HT1080 (cell line): Measurements from ENCODE around the gene IDH3G. TPM values are rescaled to one million over a fixed set of nuclear protein-coding genes. Genes with fewer than 3 reads are reported as not detected.

ENCODE experiments used
- DNase-seq: peaks from one replicate; pipeline ENCODE4 v3.0.0-alpha.2; 2015; ENCODE audit warnings: low read depth
- total RNA-seq: library from RNA; depleted of rRNA; stranded (reverse); fragments of >200 nt; shearing (Covaris generic); gene quantifications from 2 replicates; pipeline ENCODE4 v1.2.3, GENCODE V29; 2014

Gene IDH3G
- total RNA-seq, 1 experiment from 2014 or later, result 65.2 TPM

- DNase-seq, result no peak
These were observed 22.9 kb upstream of the IDH3G start for GRCh38 chrX:153816831-153817690.

GRCh38 chrX:153814591-153815315, 20.6 kb upstream of the IDH3G start:
- no peak for DNase-seq

GRCh38 chrX:153813161-153813560, 19.0 kb upstream of the IDH3G start:
- DNase-seq, result no peak

- DNase-seq, result no peak
These were observed 18.0 kb upstream of the IDH3G start for GRCh38 chrX:153812220-153812619.

- DNase-seq, result no peak
These were observed 13.8 kb upstream of the IDH3G start for GRCh38 chrX:153807976-153808375.

- no peak for DNase-seq
These were observed 12.9 kb upstream of the IDH3G start for GRCh38 chrX:153806999-153807575.

GRCh38 chrX:153805436-153805835, 11.3 kb upstream of the IDH3G start:
- DNase-seq, result no peak

GRCh38 chrX:153804621-153805020, 10.4 kb upstream of the IDH3G start:
- no peak for DNase-seq

- no peak for DNase-seq
These were observed 10.0 kb upstream of the IDH3G start for GRCh38 chrX:153804100-153804595.

- DNase-seq, result no peak
These were observed 9.3 kb upstream of the IDH3G start for GRCh38 chrX:153803211-153804099.

- no peak for DNase-seq
These were observed 8.4 kb upstream of the IDH3G start for GRCh38 chrX:153802513-153803045.

GRCh38 chrX:153801669-153802068, 7.5 kb upstream of the IDH3G start:
- no peak for DNase-seq

- DNase-seq, result no peak
These were observed 6.6 kb upstream of the IDH3G start for GRCh38 chrX:153800746-153801145.

GRCh38 chrX:153800177-153800722, 6.1 kb upstream of the IDH3G start:
- no peak for DNase-seq

- no peak for DNase-seq
These were observed 5.2 kb upstream of the IDH3G start for GRCh38 chrX:153799326-153799725.

- no peak for DNase-seq
These were observed 3.3 kb upstream of the IDH3G start for GRCh38 chrX:153797415-153798015.

GRCh38 chrX:153794897-153795816, 982 bp upstream of the IDH3G start:
- no peak for DNase-seq

- no peak for DNase-seq
These were observed 884 bp downstream of the IDH3G start for GRCh38 chrX:153793291-153793690.

GRCh38 chrX:153792368-153792767, 1.8 kb downstream of the IDH3G start:
- DNase-seq, result no peak
